GM19463 (cell line): ENCODE results near the gene CYP4B1.
"Not testable (repeated sequence)": the region's sequence is repeated elsewhere in the genome, so short reads cannot be mapped to it uniquely, and the experiment has no call there.

Experiments
- ATAC-seq: cut with Tn5 transposase; IDR thresholded peaks from one replicate; pipeline ENCODE4 v1.9.1; 2021; ENCODE audit warnings: mild to moderate bottlenecking, moderate library complexity; ENCODE audit not compliant: unreplicated experiment

Gene CYP4B1

DNA sequence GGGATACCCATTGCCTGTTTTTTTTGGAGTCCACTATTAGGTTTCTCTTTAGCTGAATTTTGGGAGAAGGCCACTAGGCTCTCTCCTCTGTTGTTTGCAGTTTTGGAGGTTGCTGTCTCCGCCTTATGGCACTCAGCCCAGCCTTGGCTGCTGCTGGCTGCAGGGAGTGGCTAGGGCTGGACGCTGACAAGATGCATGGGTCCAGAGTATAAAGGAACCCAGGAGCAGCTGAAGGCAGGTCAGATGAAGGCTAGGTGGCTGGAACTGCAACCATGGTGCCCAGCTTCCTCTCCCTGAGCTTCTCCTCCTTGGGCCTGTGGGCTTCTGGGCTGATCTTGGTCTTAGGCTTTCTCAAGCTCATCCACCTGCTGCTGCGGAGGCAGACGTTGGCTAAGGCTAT is at the start of gene CYP4B1:
TSS of gene CYP4B1 (plus strand) at position 237 of the 400 bp plus-strand sequence. CDS start at position 273, 36 bp downstream.
- ATAC-seq: no peak

DNA sequence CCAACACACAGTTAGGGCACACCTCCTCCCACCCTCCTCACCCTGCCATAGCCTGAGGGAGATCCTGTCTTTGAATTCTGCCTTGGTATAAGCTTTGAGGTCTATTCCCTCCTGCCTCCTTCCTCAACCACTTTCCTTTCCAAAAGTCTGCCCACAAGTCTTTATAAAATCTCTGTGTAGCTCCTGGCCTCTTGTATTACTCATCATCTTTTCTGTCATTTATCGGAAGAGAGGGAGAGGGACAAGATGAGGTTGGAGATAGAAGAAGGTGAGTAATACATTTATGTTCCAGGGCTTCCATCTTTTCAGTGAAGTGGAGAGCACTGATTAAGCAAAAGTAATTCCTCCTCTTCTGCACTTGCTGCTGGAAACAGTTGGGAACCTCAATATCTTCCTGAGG is 49.4 kb upstream of the CYP4B1 start:
- no peak for ATAC-seq

DNA sequence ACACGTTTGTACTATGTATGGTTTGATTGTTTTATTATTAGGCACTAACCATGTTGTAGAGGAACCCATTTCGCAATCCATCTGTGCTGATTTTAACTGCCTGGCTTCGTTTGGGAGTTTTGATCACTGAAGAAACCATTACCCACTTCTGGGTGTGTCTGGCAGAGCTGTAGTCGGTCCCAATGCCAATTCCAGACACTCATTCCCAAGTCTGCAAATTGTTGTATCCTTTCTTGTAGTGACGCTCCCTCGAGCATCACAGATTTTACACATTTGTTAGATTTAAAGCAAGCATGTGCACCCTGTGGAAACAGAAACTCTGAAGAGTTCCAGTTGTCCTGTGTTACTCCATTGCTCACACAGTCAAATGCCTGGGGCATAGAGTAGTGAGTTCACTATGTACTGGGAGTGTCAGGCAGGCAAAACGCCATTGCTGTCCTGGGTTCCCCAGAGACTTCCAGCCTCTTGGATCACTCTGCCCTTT is 48.9 kb upstream of the CYP4B1 start:
- ATAC-seq: no peak

DNA sequence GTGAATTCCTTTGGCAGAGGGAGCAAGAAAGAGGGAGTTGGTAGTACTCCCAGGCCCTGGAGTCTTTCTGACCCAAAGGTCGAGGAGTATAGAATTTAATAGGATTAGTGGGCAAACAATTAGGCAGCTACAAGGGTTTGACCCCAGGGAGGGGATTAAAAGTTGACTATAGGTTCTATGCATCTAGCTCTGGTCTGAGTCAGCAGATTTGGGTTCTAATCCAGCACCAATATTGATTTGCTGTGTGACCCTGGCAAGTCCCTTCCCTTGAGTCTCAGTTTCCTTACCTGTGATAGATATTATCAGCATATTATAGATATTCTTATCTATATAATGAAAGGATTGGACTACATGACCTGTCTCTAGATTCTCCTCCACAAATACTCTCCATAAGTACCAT is 44.9 kb upstream of the CYP4B1 start:
- no peak for ATAC-seq

DNA sequence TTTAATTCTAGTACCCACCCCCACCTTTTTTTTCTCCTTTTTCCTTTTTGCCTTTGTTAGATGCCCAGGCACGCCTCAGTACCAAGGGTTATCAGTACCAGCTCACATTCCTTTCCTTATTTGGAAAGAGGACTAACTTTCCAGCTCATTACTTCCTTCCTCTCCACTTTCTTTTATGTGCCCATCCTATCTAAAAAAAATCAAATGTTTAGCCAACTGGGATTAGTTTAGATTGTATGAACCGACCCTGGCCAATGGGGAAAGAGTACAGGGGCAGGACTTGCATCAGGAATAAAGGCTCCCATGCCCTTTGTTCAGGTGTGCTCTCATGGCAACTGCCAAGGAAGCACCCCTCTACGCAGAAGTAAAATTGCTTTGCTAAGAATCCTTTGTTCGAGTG is 44.1 kb upstream of the CYP4B1 start:
- not testable (repeated sequence) for ATAC-seq

- ATAC-seq: no peak
These were observed 43.7 kb upstream of the CYP4B1 start for GRCh38 chr1:46755121-46755520.

- no peak for ATAC-seq
These were observed 41.4 kb upstream of the CYP4B1 start for GRCh38 chr1:46757247-46757955.

DNA sequence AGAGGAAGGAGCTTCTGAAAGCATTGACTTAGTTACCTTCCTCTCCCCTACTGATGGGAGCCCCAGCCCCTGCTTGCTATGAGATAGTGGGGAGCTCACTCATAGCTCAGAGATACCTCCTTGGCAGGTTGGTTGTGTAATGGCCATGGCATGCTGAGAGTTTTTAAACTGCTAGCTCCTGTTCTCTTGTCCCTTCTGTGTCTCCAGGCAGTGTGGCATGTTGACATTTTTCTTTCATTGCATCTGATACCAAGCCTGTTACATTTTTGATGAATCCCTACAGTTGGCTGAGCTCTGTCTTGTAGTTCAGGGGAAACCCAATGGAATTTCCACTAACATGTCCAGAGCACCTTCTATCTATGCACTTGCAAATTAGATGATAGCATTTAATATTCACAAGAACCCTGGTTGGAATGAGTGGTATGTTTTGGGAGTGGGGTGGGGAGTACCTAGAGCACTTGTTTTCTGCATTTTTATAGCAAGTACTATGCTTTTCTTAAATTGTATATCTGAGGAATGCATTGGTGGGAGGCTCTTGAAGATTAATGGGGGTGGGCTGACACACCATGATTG is 40.8 kb upstream of the CYP4B1 start:
- no peak for ATAC-seq

DNA sequence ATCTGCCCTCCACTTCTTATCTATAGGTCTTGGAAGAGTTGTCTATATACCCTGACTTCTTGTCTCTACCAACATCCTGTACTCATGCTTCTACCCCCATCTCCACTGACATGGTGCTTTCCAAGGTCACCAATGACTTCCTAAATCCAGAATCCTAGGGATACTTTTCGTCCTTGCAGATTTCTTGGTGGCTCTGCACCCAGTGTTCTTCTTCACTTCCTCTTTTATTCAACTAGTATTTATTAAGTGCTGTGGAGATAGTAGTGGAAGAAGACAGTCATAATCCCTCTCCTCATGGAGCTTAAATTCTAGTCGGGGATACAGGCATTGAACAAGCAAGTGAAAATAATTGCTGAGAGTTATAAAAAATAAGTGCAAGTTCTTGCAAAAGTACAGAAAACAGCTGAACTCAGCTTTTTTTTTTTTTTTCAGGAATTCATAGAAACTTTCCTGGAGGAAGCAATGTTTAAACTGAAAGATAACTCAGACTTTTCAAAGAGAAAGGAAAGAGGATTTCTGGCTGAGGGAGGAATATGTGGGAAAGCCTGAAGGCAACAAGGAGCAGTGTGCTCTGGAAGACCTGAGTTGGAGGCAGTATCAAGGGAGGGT is 38.2 kb upstream of the CYP4B1 start:
- ATAC-seq: no peak

- ATAC-seq: no peak
These were observed 37.1 kb upstream of the CYP4B1 start for GRCh38 chr1:46761740-46762139.

- no peak for ATAC-seq
These were observed 34.4 kb upstream of the CYP4B1 start for GRCh38 chr1:46764402-46764801.

DNA sequence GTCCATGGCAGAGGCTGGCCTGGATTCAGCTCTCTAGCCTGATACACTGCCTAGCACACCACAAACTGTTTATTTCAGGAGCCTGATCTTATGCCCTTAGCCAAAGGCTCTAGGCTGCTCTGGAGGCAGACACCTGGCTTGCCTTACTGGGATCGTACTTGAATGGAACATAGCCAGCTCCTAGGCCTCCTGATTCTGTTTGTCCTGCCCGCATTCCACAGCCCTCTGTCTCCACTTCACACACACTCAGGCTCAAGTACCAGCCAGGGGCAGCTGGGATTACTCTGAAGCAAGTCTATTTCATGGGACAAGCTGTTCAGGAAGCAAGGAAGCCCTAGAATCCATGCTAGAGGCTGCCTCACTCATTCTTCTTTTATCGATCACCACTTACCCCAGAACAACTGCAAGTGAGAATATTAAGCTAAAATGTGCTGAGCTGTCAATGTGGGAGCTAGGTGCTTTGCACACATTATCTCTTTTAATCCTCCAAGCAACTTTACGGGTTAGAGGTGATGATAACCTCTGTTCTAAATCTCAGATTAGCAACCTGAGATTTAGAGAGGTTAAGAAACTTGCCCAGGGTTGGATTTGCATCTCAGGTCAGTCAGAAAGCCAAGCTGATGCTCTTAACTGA is 31.1 kb upstream of the CYP4B1 start:
- no peak for ATAC-seq

DNA sequence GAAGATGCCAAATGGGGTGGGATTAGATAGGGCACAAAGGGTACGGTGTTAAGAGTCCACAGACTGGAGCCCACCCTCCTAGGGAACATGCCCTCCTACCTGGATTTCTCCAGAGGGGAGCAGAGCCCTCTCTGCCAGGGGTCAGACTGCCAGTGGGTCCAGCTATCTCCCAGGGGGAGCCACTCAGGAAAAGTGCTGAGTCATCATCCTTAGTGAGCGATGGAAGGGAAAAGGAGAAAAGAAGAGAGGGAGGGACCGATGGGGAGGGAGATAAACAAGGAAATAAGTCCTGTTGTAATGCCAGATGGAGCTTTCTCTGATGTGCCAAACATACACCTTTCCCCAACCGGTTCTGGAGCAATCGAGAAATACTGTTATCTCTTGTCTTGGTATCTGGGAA is 30.4 kb upstream of the CYP4B1 start:
- no peak for ATAC-seq

DNA sequence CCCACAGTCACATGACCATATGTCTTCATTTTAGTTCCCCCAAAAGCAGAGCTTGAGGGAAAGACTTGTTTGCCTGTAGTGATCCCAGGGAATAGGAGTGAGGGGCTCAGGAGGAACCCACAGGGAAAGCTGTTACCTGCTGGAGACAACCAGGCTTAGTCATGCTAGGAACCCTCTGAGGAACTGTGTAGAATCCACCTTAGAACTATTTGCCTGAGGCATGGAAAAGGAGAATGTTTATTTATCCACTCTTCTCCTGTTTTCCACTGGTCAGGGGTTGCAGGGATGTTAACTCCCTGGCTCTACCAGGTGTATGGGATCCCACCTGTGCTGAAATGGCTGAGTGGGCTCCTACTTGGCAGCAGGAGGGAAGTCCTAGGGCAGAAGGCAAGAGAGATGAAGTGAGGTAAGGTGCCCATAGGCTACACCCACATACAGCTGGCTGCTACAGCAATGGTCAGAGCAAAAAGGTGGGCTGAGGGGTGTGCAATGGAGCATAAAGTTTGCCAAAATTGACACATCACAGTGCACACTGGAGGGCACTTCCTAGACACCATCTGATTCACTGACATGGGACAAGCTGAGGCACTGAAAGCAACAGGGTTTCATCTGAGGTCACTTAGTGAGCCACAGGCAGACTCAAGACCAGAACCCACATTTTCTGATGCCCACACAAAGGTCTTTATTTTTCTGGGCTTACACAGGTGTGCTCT is 29.7 kb upstream of the CYP4B1 start:
- no peak for ATAC-seq

GRCh38 chr1:46770541-46770940 is 28.3 kb upstream of the CYP4B1 start:
- ATAC-seq: no peak

GRCh38 chr1:46772571-46772970 is 26.3 kb upstream of the CYP4B1 start:
- no peak for ATAC-seq

- no peak for ATAC-seq
These were observed 24.5 kb upstream of the CYP4B1 start for GRCh38 chr1:46774297-46774696.

DNA sequence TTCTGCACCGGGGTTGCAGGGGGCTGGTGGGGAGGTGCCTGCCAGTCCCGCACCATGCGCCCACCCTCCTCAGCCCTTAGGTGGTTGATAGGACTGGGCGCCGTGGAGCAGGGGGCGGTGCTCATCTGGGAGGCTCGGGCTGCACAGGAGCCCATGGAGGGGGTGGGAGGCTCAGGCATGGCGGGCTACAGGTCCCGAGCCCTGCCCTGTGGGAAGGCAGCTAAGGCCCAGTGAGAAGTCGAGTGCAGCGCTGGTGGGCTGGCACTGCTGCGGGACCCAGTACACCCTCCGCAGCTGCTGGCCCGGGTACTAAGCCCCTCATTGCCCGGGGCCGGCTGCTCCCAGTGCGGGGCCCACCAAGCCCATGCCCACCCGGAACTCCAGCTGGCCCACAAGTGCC is 20.4 kb upstream of the CYP4B1 start:
- ATAC-seq: not testable (repeated sequence)

GRCh38 chr1:46784666-46785065 is 14.2 kb upstream of the CYP4B1 start:
- ATAC-seq: no peak

GRCh38 chr1:46788634-46789033 is 10.2 kb upstream of the CYP4B1 start:
- not testable (repeated sequence) for ATAC-seq

DNA sequence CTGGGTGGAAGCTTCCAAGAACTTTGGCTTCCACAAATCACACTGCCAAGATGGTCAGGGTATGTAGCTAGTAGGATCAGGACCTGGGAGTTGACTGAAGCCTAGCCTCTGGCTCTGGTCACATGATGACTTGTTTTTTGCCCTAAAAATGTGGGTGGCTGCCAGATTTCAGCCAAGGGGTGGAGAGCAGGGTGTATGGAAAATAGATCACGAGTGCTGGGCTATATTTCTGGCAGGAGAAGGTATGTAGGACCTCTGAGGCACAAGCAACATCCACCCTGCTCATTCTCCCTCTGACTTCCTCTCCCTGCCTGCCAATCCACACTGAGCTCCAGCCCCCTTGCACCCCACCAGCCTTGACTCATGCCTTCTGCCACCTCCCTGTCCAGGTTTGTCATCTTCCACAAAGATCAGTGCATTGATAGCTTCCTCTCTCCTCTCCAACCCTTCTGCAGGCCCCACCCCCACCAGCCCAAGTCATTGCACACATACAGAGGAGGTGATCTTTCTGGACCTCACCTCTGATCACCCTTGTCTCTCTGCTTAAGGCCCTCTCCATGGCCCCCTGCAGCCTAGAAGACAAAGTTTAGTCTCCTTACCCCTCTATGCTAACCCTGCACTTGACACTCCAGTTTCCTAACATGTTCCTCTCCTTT is 8.3 kb upstream of the CYP4B1 start:
- no peak for ATAC-seq
